GM18526 (cell line): ENCODE measurements around the gene TMTC1.

Source experiments
- POLR2A ChIP-seq: IDR thresholded peaks from 3 replicates; pipeline ENCODE4 v1.6.1; 2011; ENCODE audit not compliant: insufficient read length; ENCODE audit errors: extremely low read depth

The TMTC1 gene

DNA sequence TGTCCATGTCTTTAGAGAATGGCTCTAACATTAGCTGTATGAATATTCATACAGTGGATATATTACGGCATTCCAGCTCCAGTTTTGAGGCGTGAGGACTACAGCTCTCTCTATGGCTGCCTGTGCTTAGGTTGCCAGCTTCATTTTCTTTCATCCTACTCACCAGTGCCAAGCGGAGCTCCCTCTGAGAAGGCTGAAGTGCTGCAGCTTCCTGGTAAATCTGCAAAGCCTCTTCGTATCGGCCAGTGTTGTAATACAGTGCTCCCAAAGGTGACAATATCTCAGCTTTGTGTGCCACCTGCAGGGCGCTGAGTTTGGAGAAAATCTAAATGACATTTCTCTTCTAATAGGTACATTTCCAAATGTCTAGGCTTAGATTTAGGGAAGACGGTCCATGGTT, 266.5 kb downstream of the TMTC1 start:
- TF ChIP-seq POLR2A, result no peak

DNA sequence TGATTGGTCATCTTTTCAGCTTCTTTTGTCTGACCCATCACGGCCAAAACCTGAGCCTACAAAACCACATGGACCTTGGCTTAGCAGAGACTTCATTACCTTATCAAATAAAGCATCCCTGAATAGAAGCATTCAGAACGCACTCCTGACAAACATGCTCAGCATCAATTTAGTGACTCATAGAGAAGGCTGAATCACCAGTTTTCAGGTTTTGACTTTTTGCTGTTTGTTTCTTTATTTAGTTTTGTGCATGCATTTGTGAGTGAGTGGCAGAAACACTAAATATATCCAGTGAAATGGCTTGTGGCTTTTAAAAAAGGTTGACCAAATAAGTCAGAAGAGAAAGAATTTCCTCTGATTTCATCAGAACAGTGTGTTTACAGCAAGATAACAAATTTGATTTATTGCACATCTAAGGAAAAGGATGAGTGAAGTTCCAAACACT, 267.3 kb downstream of the TMTC1 start:
- no peak for TF ChIP-seq POLR2A

DNA sequence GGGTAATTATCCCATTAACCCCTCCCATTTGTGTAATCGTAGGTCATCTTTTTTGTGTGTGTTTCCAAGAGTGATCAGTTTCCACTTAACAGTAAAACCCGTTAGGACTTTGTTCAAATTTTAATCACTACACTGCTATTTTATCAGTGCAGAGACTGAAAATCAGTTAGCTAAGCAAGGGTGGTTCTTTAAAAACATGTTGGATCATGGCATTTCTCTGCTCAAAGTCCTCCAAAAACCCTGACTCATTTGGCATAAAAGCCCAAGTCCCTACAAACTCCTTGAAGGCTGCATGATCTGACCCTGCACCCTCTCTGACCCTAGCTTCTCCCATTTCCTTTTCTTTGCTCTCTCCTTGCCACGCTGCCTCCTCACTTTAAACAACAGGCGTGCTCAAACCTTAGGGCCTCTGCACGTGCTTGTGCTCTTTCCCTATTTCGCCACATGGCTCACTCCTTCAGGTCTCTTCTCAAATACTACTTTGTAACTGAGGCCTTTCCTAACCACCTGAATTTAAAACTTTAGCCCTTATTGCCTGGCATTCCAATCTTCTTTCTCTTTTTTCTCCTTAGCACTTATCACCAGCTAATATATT, 273.1 kb downstream of the TMTC1 start:
- no peak for TF ChIP-seq POLR2A

DNA sequence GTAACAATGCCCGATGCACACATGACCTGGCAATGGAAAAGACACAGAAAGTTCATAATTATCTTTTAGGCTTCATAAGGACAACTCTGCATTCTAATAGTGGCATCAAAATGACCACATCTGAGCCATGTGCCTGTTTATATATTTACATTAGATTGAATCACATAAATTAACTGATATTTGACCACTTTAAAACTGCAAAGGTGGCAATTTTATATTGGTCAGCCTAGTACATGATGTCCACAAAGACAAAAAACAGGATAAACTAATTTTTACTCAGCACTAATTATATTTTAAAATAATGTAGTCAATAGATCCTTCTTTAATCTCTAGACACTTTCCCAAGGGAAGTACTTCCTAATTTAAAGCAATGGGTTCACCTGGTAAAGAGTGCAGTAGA, 274.2 kb downstream of the TMTC1 start:
- TF ChIP-seq POLR2A, result no peak

DNA sequence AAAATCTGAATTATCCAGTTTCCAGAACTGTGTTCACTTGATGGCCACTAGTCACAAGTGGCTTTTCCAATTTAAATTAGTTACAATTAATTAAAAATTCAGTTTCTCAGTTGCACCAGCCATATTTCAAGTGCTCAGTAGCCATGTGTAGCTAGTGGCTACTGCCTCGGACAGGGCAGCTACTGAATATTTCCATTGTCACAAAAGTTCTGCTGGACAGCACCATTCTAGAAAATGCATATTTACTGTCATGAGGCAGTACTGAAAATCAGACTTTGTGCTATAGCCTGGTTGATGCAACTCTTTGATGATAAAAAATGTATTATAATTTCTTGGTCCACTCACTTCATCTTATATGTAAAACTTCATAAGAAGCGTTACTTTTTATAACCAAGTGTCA, 274.8 kb downstream of the TMTC1 start:
- no peak for TF ChIP-seq POLR2A

DNA sequence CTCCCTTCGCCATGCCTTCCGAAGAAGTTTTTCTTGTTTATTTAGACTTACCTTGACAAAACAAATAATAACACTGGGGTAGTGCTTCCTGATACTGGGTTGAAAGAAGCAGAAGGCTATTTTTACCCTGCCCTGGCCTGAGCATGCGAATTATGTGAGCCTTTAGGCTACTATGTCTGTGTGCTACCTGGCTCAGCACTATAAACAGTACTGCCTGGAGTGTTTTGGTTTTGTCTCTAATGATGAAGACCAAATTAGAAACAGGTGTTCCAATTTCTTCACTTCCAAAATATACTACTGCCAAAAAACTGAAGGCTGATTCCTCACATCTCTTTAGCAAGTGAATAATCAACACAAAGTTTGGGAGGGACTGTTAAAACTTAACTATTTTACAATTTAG, 278.6 kb downstream of the TMTC1 start:
- no peak for TF ChIP-seq POLR2A

DNA sequence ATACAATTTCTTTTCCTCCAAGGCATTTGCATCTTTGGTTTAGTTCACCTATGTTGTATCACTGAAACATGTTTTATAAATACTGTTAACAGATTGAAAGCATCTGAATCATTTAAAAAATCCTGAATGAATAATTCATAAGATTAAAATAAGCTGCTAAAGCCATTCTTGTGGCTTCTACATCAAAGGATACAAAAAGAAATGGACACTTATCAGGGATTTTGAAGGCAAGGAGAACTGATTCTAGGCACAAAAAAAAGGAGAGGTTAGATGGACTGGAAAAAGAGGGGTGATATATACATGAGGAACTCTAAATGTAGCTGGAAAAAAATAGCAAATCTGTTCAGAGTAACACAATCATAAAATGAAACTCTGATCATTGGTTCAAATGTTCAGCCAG, 280.5 kb downstream of the TMTC1 start:
- no peak for TF ChIP-seq POLR2A

DNA sequence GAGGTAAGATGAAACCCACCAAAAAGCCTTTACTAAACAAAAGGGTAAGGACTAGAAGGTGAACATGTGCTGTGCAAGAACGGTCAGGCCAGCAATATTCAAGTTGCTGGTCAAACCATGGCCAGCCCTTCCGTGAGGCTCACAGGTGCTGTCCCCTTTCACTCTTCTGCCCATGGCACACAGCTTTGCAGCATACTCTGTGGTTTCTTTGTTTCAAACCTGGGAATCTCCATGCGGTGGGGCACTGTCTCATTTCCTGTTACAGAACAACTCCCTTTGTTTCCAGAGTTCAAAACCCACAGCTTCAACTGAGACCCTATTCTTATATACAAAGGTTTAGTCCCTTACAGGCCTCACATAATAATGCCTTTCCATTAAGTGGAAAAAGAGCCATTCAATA, 284.5 kb downstream of the TMTC1 start:
- no peak for TF ChIP-seq POLR2A

DNA sequence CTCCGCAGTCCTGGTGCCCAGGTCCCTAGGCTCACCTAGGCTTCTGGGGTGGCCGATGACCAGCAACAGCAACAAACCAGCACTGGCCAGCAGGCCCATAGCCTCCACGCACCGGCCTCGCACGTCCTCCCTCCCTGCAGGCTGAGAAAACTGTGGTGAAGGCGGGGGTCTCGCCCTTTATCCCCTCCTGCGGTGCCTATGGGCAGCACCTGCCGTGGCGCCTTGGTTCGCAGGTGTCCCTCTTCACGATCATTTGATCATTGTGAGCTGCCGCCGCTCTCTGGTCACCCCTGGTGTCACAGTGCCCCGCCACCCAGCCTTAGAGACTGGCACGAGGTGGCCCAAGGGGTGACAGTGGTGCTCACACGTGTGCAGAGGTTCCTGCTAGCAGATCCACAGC, 286.2 kb downstream of the TMTC1 start, which contains the start of gene OVCH1:
OVCH1 (minus strand) TSS at position 99 of the 400 bp plus-strand sequence; CDS start at position 99, 0 bp downstream.
- TF ChIP-seq POLR2A, result no peak

DNA sequence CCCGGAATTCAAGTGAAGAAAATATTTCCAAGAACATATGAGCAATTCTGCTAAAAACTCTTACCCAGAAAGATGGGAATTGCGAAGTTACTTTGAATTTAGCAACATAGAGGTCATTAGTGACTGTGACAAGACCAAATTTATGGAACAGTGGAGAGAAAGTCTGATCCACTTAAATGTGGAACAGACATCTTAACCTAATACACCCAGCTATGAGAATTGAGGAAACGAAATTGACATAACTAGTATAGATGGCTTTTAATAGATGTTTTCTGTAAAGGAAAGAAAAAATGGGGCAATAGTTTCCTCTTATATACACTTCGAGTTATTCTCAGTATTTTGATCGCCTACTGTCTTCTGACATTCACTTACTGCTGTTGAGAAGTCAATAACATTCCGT, 290.9 kb downstream of the TMTC1 start:
- TF ChIP-seq POLR2A, result no peak

DNA sequence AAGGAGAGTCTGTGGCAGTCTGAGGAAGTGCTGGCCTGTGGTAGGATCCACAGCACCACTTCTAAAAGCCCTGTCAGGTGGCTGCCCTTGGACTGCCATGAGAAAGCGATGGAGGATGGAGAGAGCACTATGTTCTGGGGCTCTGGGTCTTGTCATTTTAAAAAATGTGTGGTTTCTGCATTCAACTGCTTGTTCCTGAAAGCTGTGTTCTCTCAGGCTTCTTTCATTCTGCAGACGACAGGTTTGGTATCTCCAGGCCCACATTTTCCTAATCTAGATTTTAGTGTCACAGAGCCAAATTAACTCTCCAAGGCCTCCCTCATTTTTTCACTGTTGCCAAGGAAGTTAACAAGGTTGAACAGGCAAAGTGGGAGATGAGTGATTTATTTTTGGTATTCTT, 296.8 kb downstream of the TMTC1 start:
- TF ChIP-seq POLR2A, result no peak

DNA sequence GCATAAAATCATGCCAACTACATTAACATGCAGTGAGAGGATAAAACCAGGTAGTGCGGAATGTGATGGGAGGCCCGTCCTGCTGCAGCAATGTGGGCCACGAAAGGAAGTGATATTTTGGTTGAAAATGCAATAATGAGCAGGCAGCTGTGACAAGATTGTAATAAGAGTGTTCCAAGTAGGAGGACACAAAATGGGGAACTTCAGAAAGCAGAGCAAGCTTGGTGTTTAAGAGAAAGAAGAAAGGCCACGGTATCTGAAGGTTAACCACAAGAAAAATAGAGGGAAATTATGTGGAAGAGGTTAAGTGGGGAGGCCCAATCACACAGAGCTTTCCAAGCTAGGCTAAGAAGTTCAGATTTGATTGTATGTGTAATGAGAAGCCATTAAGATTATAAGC, 320.5 kb downstream of the TMTC1 start:
- TF ChIP-seq POLR2A, result no peak

DNA sequence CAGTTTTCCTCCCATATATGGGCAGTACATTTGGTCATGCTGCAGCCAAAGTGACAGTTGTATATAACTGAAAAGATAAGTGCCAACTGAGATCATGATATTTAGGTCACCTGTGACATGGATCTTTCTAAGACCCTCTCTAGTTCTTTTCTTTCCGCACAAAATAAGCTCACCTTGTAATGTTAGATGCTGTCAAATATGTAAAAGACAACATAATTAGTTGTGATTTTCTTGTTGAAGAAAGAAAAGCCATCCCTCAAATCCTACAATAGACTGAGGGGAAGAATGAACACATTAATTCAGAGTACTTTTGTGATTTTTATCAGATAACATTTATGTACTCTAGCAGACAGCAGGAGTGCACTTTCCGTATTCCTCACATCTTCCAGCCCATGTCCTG, 323.7 kb downstream of the TMTC1 start:
- TF ChIP-seq POLR2A, result no peak

DNA sequence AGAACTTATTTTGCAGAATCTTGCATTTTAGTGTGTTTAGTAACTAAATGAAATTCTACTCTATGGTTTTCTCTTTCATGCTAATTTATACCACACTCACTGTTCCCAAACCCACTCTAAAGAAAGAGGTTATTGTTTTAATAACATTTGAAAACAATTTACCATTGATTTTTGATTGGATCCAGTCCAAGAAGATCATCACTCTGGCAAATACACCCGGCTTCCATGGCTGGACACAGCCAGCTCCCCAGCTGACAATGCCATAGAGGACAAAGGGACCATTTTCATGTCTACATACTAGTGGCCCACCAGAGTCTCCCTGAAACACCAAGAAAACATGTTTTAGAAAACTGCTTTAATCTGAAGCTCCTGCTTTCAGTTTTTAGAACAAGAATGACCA, 328.7 kb downstream of the TMTC1 start:
- TF ChIP-seq POLR2A, result no peak

DNA sequence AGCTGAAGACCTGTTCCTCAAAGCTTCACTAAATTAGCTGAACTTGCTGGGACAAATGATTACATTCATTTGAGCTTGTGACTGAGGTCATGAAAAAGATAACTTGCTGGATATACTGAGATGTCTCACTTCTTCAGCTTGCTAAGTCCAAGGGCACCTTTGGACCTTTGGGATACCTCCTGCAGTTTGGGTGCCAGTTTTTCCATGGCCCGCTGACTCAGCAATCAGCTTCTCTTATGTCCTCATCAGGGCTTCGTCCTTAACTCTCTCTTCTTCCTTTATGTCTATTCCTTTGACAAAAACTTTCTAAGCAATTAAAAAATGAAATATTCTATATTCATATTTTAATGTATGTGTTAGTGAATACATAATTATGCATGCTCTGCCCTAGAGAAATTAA, 331.9 kb downstream of the TMTC1 start:
- no peak for TF ChIP-seq POLR2A
